Mesendoderm (in vitro differentiated cells): Measurements from ENCODE around the gene CACNB2.
"Not testable (repeated sequence)": the region's sequence is repeated elsewhere in the genome, so short reads cannot be mapped to it uniquely, and the experiment has no call there.

Source experiments
- DNase-seq: peaks from one replicate; pipeline ENCODE4 v3.0.0; 2013
- H2AK5ac ChIP-seq: 2 replicates; pipeline ENCODE4 v1.6.1; 2013; ENCODE audit warnings: low read length, inconsistent platforms
- H2BK120ac ChIP-seq: 2 replicates; pipeline ENCODE4 v1.6.1; 2013; ENCODE audit warnings: low read depth, mild to moderate bottlenecking, low read length, moderate library complexity, mixed read lengths
- H2BK15ac ChIP-seq: replicated peaks from 2 replicates; pipeline ENCODE4 v1.6.1; 2013; ENCODE audit warnings: low read depth, mild to moderate bottlenecking, moderate library complexity
- H2BK5ac ChIP-seq: 2 replicates; pipeline ENCODE4 v1.6.1; 2013; ENCODE audit warnings: low read length, inconsistent platforms
- H3K18ac ChIP-seq: 2 replicates; pipeline ENCODE4 v1.6.1; 2013; ENCODE audit warnings: mild to moderate bottlenecking, low read length, mixed read lengths
- H3K23ac ChIP-seq: one replicate; pipeline ENCODE4 v1.6.1; 2013; ENCODE audit warnings: low read length
- H3K27ac ChIP-seq: 2 replicates; pipeline ENCODE4 v1.5.1; 2013; ENCODE audit warnings: low read depth, mild to moderate bottlenecking, inconsistent platforms, low read length, moderate library complexity
- H3K27me3 ChIP-seq: 2 replicates; pipeline ENCODE4 v1.6.1; 2013; ENCODE audit warnings: low read length, control low read depth, mild to moderate bottlenecking, inconsistent platforms; ENCODE audit not compliant: insufficient read depth, poor library complexity
- H3K36me3 ChIP-seq: 2 replicates; pipeline ENCODE4 v1.6.1; 2013; ENCODE audit warnings: low read length, inconsistent platforms; ENCODE audit not compliant: control insufficient read depth, insufficient read depth
- H3K4ac ChIP-seq: one replicate; pipeline ENCODE4 v1.6.1; 2013; ENCODE audit warnings: low read depth, mild to moderate bottlenecking, low read length, moderate library complexity
- H3K4me1 ChIP-seq: 2 replicates; pipeline ENCODE4 v1.6.1; 2013; ENCODE audit warnings: low read depth, low read length, inconsistent platforms; ENCODE audit not compliant: control insufficient read depth
- H3K4me2 ChIP-seq: 2 replicates; pipeline ENCODE4 v1.6.1; 2013; ENCODE audit warnings: low read length
- H3K4me3 ChIP-seq: 2 replicates; pipeline ENCODE4 v1.5.1; 2013; ENCODE audit warnings: mild to moderate bottlenecking, low read length
- H3K56ac ChIP-seq: one replicate; pipeline ENCODE4 v1.6.1; 2013; ENCODE audit warnings: low read length
- H3K79me1 ChIP-seq: 2 replicates; pipeline ENCODE4 v1.6.1; 2013; ENCODE audit warnings: low read length, inconsistent platforms
- H3K79me2 ChIP-seq: 2 replicates; pipeline ENCODE4 v1.6.1; 2013; ENCODE audit warnings: mild to moderate bottlenecking, low read length; ENCODE audit not compliant: control insufficient read depth, insufficient read depth
- H3K9ac ChIP-seq: 2 replicates; pipeline ENCODE4 v1.6.1; 2013; ENCODE audit warnings: low read length, inconsistent platforms
- H4K5ac ChIP-seq: one replicate; pipeline ENCODE4 v1.6.1; 2013; ENCODE audit warnings: low read length
- H4K8ac ChIP-seq: one replicate; pipeline ENCODE4 v1.6.1; 2013; ENCODE audit warnings: low read depth, mild to moderate bottlenecking, control low read depth, low read length, moderate library complexity
- WGBS: extraction: QIAGEN DNeasy Blood & Tissue Kit; methylation state at CpG from one replicate; pipeline ENCODE4 v1.1.7; 2013; ENCODE audit warnings: low lambda C conversion rate, missing lambda C conversion rate; ENCODE audit not compliant: insufficient coverage; ENCODE audit errors: extremely low coverage; 5-methylcytosine and 5-hydroxymethylcytosine counted together

CACNB2 gene

DNA sequence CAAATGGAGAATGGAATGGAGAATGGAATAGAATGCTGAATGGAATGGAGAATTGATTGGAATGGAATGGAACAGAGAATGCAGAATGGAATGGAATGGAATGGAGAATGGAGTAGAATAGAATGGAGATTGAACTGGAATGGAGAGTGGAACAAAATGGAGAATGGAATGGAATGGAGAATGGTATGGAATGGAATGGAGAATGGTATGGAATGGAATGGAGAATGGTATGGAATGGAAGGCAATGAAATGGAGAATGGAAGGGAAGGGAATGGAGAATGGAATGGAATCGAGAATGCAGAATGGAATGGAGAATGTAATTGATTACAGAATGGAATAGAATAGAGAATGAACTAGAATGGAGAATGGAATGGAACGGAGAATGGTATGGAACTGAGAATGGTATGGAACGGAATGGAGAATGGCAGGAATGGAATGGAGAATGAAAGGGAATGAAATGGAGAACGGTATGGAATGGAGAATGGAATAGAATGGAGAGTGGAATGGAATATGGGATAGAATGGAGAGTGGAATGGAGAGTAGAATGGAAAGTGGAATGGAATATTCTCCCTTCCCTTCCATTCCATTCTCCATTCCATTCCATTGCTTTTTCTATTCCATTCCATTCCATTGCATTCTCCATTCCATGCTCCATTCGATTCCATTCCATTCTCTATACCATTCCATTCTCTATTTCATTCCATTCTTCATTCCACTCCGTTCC is 422.9 kb downstream of the CACNB2 start:
- Histone ChIP-seq H2BK120ac (no peak overlapping the region), H2BK15ac (no peak overlapping the region), H2AK5ac (no peak overlapping the region), H3K4ac (no peak overlapping the region), H3K56ac (no peak overlapping the region), H3K27ac (no peak overlapping the region), H3K18ac (no peak overlapping the region), H3K79me1 (no peaks in the 10 kb centered on the region), H4K5ac (no peak overlapping the region), H3K4me3 (no peak overlapping the region), H3K36me3 (no peaks in the 10 kb centered on the region), H3K9ac (no peak overlapping the region), H4K8ac (no peak overlapping the region), H3K79me2 (no peaks in the 10 kb centered on the region), H3K27me3 (no peaks in the 10 kb centered on the region), H3K23ac (no peak overlapping the region), H3K4me2 (no peak overlapping the region), H2BK5ac (no peak overlapping the region), H3K4me1 (no peaks in the 10 kb centered on the region)
- no peak for DNase-seq
- WGBS, result 100% methylated on average over 6 of the region's 6 CpGs

DNA sequence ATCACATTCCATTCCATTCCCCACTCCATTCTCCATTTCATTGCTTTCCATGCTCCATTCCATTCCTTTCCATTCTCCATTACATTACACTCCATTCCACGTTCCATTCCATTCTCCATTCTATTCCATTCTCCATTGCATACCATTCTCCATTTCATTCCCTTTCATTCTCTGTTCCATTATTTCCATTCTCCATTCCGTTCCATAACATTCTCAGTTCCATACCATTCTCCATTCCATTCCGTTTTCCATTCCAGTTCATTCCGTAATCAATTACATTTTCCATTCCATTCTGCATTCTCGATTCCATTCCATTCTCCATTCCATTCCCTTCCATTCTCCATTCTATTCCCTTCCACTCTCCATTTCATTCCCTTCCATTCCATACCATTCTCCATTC is 424.8 kb downstream of the CACNB2 start:
- H3K9ac ChIP-seq, result no peak overlapping the region
- H3K36me3 ChIP-seq, result no peaks in the 10 kb centered on the region
- no peak overlapping the region for H2AK5ac ChIP-seq
- H3K79me1 ChIP-seq, result no peaks in the 10 kb centered on the region
- H2BK120ac ChIP-seq, result no peak overlapping the region
- H3K4ac ChIP-seq, result no peak overlapping the region
- no peaks in the 10 kb centered on the region for H3K79me2 ChIP-seq
- no peak overlapping the region for H2BK15ac ChIP-seq
- no peaks in the 10 kb centered on the region for H3K4me1 ChIP-seq
- no peak overlapping the region for H3K23ac ChIP-seq
- no peak overlapping the region for H3K4me2 ChIP-seq
- no peak overlapping the region for H4K8ac ChIP-seq
- H3K4me3 ChIP-seq, result no peak overlapping the region
- 100% methylated on average over 5 of the region's 5 CpGs for WGBS
- no peak overlapping the region for H3K27ac ChIP-seq
- no peak for DNase-seq
- H2BK5ac ChIP-seq, result no peak overlapping the region
- no peak overlapping the region for H3K18ac ChIP-seq
- H3K27me3 ChIP-seq, result no peaks in the 10 kb centered on the region
- no peak overlapping the region for H3K56ac ChIP-seq
- no peak overlapping the region for H4K5ac ChIP-seq

DNA sequence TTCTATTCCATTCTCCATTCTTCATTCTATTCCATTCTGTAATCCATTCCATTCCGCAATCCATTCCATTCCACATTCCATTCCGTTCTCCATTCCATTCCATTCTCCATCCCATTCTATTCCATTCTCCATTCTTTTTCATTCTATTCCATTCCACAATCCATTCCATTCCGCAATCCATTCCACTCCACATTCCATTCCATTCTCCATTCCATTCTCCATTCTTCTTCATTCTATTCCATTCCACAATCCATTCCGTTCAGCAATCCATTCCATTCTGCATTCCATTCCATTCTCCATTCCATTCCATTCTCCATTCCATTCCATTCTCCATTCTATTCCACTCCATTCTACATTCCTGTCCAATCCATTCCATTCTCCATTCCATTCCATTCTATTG is 426.0 kb downstream of the CACNB2 start:
- Histone ChIP-seq H3K18ac (no peak overlapping the region), H3K36me3 (no peaks in the 10 kb centered on the region), H3K4me3 (no peak overlapping the region), H3K9ac (no peak overlapping the region), H4K5ac (no peak overlapping the region), H3K79me1 (no peaks in the 10 kb centered on the region), H2BK120ac (no peak overlapping the region), H2BK5ac (no peak overlapping the region), H3K4me2 (no peak overlapping the region), H3K27me3 (no peaks in the 10 kb centered on the region), H3K23ac (no peak overlapping the region), H3K79me2 (no peaks in the 10 kb centered on the region), H2BK15ac (no peak overlapping the region), H4K8ac (no peak overlapping the region), H3K4ac (no peak overlapping the region), H3K27ac (no peak overlapping the region), H3K56ac (no peak overlapping the region), H2AK5ac (no peak overlapping the region), H3K4me1 (no peaks in the 10 kb centered on the region)
- DNase-seq, result no peak
- 98% methylated on average over 4 of the region's 4 CpGs for WGBS

GRCh38 chr10:18567343-18567856 is 427.2 kb downstream of the CACNB2 start:
- Histone ChIP-seq H3K56ac (no peak overlapping the region), H3K36me3 (no peaks in the 10 kb centered on the region), H3K23ac (no peak overlapping the region), H2BK5ac (no peak overlapping the region), H3K4me3 (no peak overlapping the region), H3K79me2 (no peaks in the 10 kb centered on the region), H3K27me3 (no peaks in the 10 kb centered on the region), H3K9ac (no peak overlapping the region), H2AK5ac (no peak overlapping the region), H3K27ac (no peak overlapping the region), H3K18ac (no peak overlapping the region), H2BK15ac (no peak overlapping the region), H3K4me1 (no peaks in the 10 kb centered on the region), H3K4me2 (no peak overlapping the region), H3K79me1 (no peaks in the 10 kb centered on the region), H4K8ac (no peak overlapping the region), H4K5ac (no peak overlapping the region), H3K4ac (no peak overlapping the region), H2BK120ac (no peak overlapping the region)
- no peak for DNase-seq
- 100% methylated on average over 3 of the region's 3 CpGs for WGBS

- DNase-seq, result not testable (repeated sequence)
- WGBS, result 100% methylated on average over 2 of the region's 2 CpGs
Observed at GRCh38 chr10:18570386-18570785, 430.2 kb downstream of the CACNB2 start.

DNA sequence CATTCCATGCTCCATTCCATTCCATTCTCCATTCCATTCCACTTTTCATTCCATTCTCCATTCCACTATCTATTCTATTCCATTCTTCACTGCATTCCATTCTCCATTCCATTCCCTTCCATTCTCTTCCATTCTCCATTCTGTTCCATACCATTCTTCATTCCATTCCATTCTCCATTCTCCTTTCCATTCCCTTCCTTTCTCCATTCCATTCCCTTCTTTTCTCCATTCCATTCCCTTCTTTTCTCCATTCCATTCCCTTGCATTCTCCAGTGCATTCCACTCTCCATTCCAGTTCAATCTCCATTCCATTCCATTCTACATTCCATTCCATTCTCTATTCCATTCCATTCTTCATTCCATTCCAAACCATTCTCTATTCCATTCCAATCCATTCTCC is 430.9 kb downstream of the CACNB2 start:
- Histone ChIP-seq H3K4me1 (no peaks in the 10 kb centered on the region), H2BK5ac (no peak overlapping the region), H3K9ac (no peak overlapping the region), H2BK15ac (no peak overlapping the region), H3K79me2 (no peaks in the 10 kb centered on the region), H3K23ac (no peak overlapping the region), H3K27ac (no peak overlapping the region), H2BK120ac (no peak overlapping the region), H3K4ac (no peak overlapping the region), H3K18ac (no peak overlapping the region), H3K79me1 (no peaks in the 10 kb centered on the region), H3K56ac (no peak overlapping the region), H2AK5ac (no peak overlapping the region), H3K4me2 (no peak overlapping the region), H3K4me3 (no peak overlapping the region), H3K27me3 (no peaks in the 10 kb centered on the region), H4K8ac (no peak overlapping the region), H3K36me3 (no peaks in the 10 kb centered on the region), H4K5ac (no peak overlapping the region)
- DNase-seq, result no peak

More at GRCh38 chr10:18570386-18570785, 430.2 kb downstream of the CACNB2 start:
- not testable (repeated sequence) for H3K36me3 ChIP-seq, H3K56ac ChIP-seq, H3K4me2 ChIP-seq, H4K5ac ChIP-seq, H3K27ac ChIP-seq, H4K8ac ChIP-seq, H3K79me1 ChIP-seq, H3K9ac ChIP-seq, H3K4me1 ChIP-seq, H3K27me3 ChIP-seq, H2BK120ac ChIP-seq, H2BK5ac ChIP-seq, H3K23ac ChIP-seq, H2AK5ac ChIP-seq, H3K4ac ChIP-seq, H2BK15ac ChIP-seq, H3K79me2 ChIP-seq, H3K4me3 ChIP-seq, H3K18ac ChIP-seq
